HepG2 (cell line): ENCODE data around the gene SLC2A2. TPM values are rescaled to one million over a fixed set of nuclear protein-coding genes. Genes with fewer than 3 reads are reported as not detected.
A peak's percentile ranks its signal among the peaks of the same experiment; 100 is the strongest.

ENCODE experiments used
- CEBPB ChIP-seq: IDR thresholded peaks from 2 replicates; pipeline ENCODE4 v1.6.1; 2011; ENCODE audit warnings: low read depth, low read length, improper control_type of control experiment, borderline replicate concordance
- FOSL1 ChIP-seq: sonication (generic); formaldehyde crosslinking; IDR thresholded peaks from 2 replicates; pipeline ENCODE4 v1.9.0; 2021; ENCODE audit warnings: missing genetic modification reagents, borderline replicate concordance
- HNRNPUL1 ChIP-seq: fragments of 200-400 bp; formaldehyde crosslinking; IDR thresholded peaks from 2 replicates; pipeline ENCODE4 v1.6.1; 2017; ENCODE audit warnings: low read depth, mild to moderate bottlenecking, low read length, moderate library complexity
- ISX ChIP-seq: sonication (generic); formaldehyde crosslinking; conservative IDR thresholded peaks from 2 replicates; pipeline ENCODE4 v1.5.0; 2020; ENCODE audit warnings: missing genetic modification reagents
- PHB2 ChIP-seq: fragments of 450-650 bp; IDR thresholded peaks from 2 replicates; pipeline ENCODE4 v1.6.1; 2018; ENCODE audit not compliant: partially characterized antibody
- RXRA ChIP-seq: sonication (generic); formaldehyde crosslinking; IDR thresholded peaks from 2 replicates; pipeline ENCODE4 v1.5.1; 2020; ENCODE audit warnings: missing genetic modification reagents
- SCMH1 ChIP-seq: sonication (generic); formaldehyde crosslinking; IDR thresholded peaks from 2 replicates; pipeline ENCODE4 v1.9.0; 2021; ENCODE audit warnings: missing genetic modification reagents, mild to moderate bottlenecking, borderline replicate concordance
- SIX4 ChIP-seq: sonication (generic); formaldehyde crosslinking; IDR thresholded peaks from 2 replicates; pipeline ENCODE4 v1.4.0; 2020; ENCODE audit warnings: missing genetic modification reagents
- SRF ChIP-seq: IDR thresholded peaks from 2 replicates; pipeline ENCODE4 v1.6.1; 2011; ENCODE audit warnings: mild to moderate bottlenecking, low read depth, low read length, moderate library complexity
- ZNF224 ChIP-seq: sonication (generic); formaldehyde crosslinking; IDR thresholded peaks from 2 replicates; pipeline ENCODE4 v1.5.0; 2020; ENCODE audit warnings: mild to moderate bottlenecking, missing genetic modification reagents
- ZNF777 ChIP-seq: sonication (generic); formaldehyde crosslinking; IDR thresholded peaks from 2 replicates; pipeline ENCODE4 v1.4.0; 2020; ENCODE audit warnings: missing genetic modification reagents
- polyA plus RNA-seq, 8 experiments: library from polyadenylated mRNA; depleted of rRNA in 3 of 8; stranded (reverse) in 7 of 8; unstranded in 1 of 8; fragments of >200 nt; fragmentation: Illumina TruSeq in 4 of 8; extraction: Trizol in 4 of 8; gene quantifications; 2 replicates each; pipeline versions ENCODE4 v1.2.1 to v1.2.3, GENCODE V29; 2011 to 2016; ENCODE audit warnings: low read depth in 4 of 8, missing spikeins in 1 of 8, mixed read lengths in 1 of 8; ENCODE audit not compliant: insufficient read depth in 1 of 8
- total RNA-seq, 5 experiments: library from RNA; depleted of rRNA; stranded (reverse); fragments of >200 nt; fragmentation: Illumina TruSeq; extraction: Trizol; gene quantifications; 2 replicates each; pipeline ENCODE4 v1.2.3, GENCODE V29; 2016; ENCODE audit warnings: low read depth in 1 of 5
- TF ChIP-seq, protein P1 (sequence below): IDR thresholded peaks from 2 replicates; pipeline ENCODE4 v1.6.1; 2012; ENCODE audit warnings: low read depth, low read length, improper control_type of control experiment
- TF ChIP-seq, protein P2 (sequence below): sonication (generic); formaldehyde crosslinking; IDR thresholded peaks from 2 replicates; pipeline ENCODE4 v1.9.0; 2021; ENCODE audit warnings: missing genetic modification reagents, mild to moderate bottlenecking, borderline replicate concordance
- TF ChIP-seq, protein P3 (sequence below): sonication (generic); formaldehyde crosslinking; conservative IDR thresholded peaks from 2 replicates; pipeline ENCODE4 v1.4.0; 2020; ENCODE audit warnings: missing genetic modification reagents
- TF ChIP-seq, protein P4 (sequence below): sonication (generic); formaldehyde crosslinking; conservative IDR thresholded peaks from 2 replicates; pipeline ENCODE4 v1.4.0; 2020; ENCODE audit warnings: mild to moderate bottlenecking, missing genetic modification reagents, moderate library complexity
- TF ChIP-seq, protein P5 (sequence below): sonication (generic); formaldehyde crosslinking; IDR thresholded peaks from 2 replicates; pipeline ENCODE4 v1.8.0; 2022; ENCODE audit warnings: missing genetic modification reagents, low read depth, mild to moderate bottlenecking, borderline replicate concordance

SLC2A2 gene
- total and polyA plus RNA-seq, 2 of the 13 experiments (the other 11 are each of a cell fraction or from before 2014, with no cell fraction given) = 19.5 to 23.2 TPM

DNA sequence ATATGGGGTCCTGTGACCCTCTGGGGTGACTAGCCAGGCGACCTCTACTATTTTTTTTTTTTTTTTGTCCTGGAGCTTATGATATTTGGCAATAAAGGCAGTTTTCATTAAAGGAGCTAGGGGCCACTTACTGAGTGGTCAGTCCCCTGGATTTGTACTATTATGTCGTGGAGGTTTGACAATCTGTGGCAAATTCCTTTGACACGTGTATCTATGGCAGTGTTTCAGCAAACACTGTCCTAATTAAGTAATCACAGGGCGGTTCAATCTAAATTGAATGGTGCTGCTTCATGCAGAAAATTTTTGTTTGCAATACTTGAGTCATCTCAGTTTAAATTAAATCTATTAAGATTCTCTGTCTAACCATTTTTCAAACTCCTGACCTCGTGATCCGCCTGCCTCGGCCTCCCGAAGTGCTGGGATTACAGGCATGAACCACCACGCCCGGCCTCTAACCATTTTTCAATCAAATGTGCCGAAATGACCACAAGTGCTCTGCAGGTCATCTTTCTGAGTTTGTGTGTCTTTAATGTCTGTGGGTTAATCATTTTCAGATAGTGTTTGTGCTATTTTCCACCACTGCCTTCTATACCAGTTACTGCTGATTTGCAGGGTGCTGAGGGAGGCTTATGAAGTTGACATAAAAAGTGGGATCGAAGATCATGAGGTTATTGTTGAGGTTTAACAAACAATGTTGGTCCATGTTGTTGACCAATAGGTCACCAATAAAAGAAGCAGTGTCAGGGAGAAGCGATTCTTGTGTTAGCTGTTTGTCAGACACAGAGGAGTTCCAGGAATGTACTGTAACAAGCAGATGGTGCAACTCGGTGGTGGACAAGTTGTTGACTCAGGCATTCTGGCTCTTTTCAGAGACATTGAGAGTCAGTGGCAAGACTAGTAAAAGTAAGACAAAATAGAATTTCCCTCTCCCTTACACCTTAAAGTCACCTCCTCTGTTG is 18.6 kb upstream of the SLC2A2 start (continued):
- TF ChIP-seq, protein P1, sequence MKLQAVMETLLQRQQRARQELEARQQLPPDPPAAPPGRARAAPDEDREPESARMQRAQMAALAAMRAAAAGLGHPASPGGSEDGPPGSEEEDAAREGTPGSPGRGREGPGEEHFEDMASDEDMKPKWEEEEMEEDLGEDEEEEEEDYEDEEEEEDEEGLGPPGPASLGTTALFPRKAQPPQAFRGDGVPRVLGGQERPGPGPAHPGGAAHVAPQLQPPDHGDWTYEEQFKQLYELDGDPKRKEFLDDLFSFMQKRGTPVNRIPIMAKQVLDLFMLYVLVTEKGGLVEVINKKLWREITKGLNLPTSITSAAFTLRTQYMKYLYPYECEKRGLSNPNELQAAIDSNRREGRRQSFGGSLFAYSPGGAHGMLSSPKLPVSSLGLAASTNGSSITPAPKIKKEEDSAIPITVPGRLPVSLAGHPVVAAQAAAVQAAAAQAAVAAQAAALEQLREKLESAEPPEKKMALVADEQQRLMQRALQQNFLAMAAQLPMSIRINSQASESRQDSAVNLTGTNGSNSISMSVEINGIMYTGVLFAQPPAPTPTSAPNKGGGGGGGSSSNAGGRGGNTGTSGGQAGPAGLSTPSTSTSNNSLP = peak; percentile 99
- TF ChIP-seq PHB2 (no peak), ZNF224 (CRISPR knock-in tag) (peak; percentile 53; the same call in 1 of the 2 replicates), ZNF777 (CRISPR knock-in tag) (no peak), CEBPB (peak; percentile 97), HNRNPUL1 (no peak), RXRA (CRISPR knock-in tag) (peak; percentile 90; the same call in 1 of the 2 replicates), SRF (no peak), SCMH1 (no peak), FOSL1 (CRISPR knock-in tag) (peak; percentile 48; the same call in 1 of the 2 replicates), SIX4 (CRISPR knock-in tag) (peak; percentile 84), ISX (no peak)
- TF ChIP-seq, protein P2, sequence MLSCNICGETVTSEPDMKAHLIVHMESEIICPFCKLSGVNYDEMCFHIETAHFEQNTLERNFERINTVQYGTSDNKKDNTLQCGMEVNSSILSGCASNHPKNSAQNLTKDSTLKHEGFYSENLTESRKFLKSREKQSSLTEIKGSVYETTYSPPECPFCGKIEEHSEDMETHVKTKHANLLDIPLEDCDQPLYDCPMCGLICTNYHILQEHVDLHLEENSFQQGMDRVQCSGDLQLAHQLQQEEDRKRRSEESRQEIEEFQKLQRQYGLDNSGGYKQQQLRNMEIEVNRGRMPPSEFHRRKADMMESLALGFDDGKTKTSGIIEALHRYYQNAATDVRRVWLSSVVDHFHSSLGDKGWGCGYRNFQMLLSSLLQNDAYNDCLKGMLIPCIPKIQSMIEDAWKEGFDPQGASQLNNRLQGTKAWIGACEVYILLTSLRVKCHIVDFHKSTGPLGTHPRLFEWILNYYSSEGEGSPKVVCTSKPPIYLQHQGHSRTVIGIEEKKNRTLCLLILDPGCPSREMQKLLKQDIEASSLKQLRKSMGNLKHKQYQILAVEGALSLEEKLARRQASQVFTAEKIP (CRISPR knock-in tag) = no peak
- TF ChIP-seq, protein P3, sequence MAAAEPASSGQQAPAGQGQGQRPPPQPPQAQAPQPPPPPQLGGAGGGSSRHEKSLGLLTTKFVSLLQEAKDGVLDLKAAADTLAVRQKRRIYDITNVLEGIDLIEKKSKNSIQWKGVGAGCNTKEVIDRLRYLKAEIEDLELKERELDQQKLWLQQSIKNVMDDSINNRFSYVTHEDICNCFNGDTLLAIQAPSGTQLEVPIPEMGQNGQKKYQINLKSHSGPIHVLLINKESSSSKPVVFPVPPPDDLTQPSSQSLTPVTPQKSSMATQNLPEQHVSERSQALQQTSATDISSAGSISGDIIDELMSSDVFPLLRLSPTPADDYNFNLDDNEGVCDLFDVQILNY (CRISPR knock-in tag) = no peak
- TF ChIP-seq, protein P4, sequence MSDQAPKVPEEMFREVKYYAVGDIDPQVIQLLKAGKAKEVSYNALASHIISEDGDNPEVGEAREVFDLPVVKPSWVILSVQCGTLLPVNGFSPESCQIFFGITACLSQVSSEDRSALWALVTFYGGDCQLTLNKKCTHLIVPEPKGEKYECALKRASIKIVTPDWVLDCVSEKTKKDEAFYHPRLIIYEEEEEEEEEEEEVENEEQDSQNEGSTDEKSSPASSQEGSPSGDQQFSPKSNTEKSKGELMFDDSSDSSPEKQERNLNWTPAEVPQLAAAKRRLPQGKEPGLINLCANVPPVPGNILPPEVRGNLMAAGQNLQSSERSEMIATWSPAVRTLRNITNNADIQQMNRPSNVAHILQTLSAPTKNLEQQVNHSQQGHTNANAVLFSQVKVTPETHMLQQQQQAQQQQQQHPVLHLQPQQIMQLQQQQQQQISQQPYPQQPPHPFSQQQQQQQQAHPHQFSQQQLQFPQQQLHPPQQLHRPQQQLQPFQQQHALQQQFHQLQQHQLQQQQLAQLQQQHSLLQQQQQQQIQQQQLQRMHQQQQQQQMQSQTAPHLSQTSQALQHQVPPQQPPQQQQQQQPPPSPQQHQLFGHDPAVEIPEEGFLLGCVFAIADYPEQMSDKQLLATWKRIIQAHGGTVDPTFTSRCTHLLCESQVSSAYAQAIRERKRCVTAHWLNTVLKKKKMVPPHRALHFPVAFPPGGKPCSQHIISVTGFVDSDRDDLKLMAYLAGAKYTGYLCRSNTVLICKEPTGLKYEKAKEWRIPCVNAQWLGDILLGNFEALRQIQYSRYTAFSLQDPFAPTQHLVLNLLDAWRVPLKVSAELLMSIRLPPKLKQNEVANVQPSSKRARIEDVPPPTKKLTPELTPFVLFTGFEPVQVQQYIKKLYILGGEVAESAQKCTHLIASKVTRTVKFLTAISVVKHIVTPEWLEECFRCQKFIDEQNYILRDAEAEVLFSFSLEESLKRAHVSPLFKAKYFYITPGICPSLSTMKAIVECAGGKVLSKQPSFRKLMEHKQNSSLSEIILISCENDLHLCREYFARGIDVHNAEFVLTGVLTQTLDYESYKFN (CRISPR knock-in tag) = peak; percentile 99
- TF ChIP-seq, protein P5, sequence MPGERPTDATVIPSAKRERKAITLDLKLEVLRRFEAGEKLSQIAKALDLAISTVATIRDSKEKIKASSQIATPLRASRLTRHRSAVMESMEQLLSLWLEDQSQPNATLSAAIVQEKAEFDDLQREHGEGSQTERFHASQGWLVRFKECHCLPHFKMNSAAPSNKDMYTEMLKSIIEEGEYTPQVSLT = peak; percentile 88; the same call in 1 of the 2 replicates
